Smooth muscle cell (in vitro differentiated cells): ENCODE data around the gene ILKAP. TPM values are rescaled to one million over a fixed set of nuclear protein-coding genes. Genes with fewer than 3 reads are reported as not detected.

Source experiments
- DNase-seq: peaks from one replicate; lab custom pipeline; 2025; ENCODE audit not compliant: unreplicated experiment; lab: John Stamatoyannopoulos, UW
- H2AFZ ChIP-seq: fragments of 200-600 bp; sonication (generic); 2 replicates; pipeline ENCODE4 v1.6.0; 2016; ENCODE audit warnings: antibody characterized with exemption, low read depth, mild to moderate bottlenecking
- H3F3A ChIP-seq: fragments of 200-600 bp; sonication (generic); 2 replicates; pipeline ENCODE4 v1.6.0; 2017; ENCODE audit warnings: antibody characterized with exemption, low read depth
- H3K27ac ChIP-seq: fragments of 200-600 bp; sonication (generic); 2 replicates; pipeline ENCODE4 v1.5.1; 2016; ENCODE audit warnings: low read depth, mild to moderate bottlenecking
- H3K27me3 ChIP-seq: fragments of 200-600 bp; sonication (generic); 2 replicates; pipeline ENCODE4 v1.6.1; 2016; ENCODE audit warnings: low read depth, mild to moderate bottlenecking
- H3K36me3 ChIP-seq: fragments of 200-600 bp; sonication (generic); 2 replicates; pipeline ENCODE4 v1.5.1; 2016; ENCODE audit warnings: low read depth
- H3K4me1 ChIP-seq: fragments of 200-600 bp; sonication (generic); 2 replicates; pipeline ENCODE4 v1.5.1; 2016; ENCODE audit warnings: low read depth
- H3K4me2 ChIP-seq: fragments of 200-600 bp; sonication (generic); 2 replicates; pipeline ENCODE4 v1.6.0; 2016; ENCODE audit warnings: mild to moderate bottlenecking
- H3K4me3 ChIP-seq: fragments of 200-600 bp; sonication (generic); 2 replicates; pipeline ENCODE4 v1.5.1; 2016; ENCODE audit warnings: mild to moderate bottlenecking
- H3K79me2 ChIP-seq: fragments of 200-600 bp; sonication (generic); 2 replicates; pipeline ENCODE4 v1.6.0; 2016; ENCODE audit warnings: low read depth, mild to moderate bottlenecking
- H3K9ac ChIP-seq: fragments of 200-600 bp; sonication (generic); 2 replicates; pipeline ENCODE4 v1.6.0; 2016; ENCODE audit warnings: low read depth
- H3K9me3 ChIP-seq: fragments of 200-600 bp; sonication (generic); replicated peaks from 2 replicates; pipeline ENCODE4 v1.5.1; 2016; ENCODE audit warnings: low read depth
- H4K20me1 ChIP-seq: fragments of 200-600 bp; sonication (generic); 2 replicates; pipeline ENCODE4 v1.6.0; 2016; ENCODE audit warnings: low read depth
- WGBS: methylation state at CpG from one replicate; pipeline ENCODE4 v1.1.7; 2016; ENCODE audit warnings: low lambda C conversion rate; 5-methylcytosine and 5-hydroxymethylcytosine counted together
- polyA plus RNA-seq: library from polyadenylated mRNA; unstranded; fragments of >200 nt; fragmentation: Nextera tagmentation; extraction: Ambion mirVana; gene quantifications from 2 replicates; pipeline ENCODE4 v1.2.1, GENCODE V29; 2016
- total RNA-seq: library from RNA; depleted of rRNA; stranded (reverse); fragments of >200 nt; gene quantifications from 2 replicates; pipeline ENCODE4 v1.2.3, GENCODE V29; 2014
- TF ChIP-seq, protein P1 (sequence below): fragments of 200-600 bp; sonication (generic); IDR thresholded peaks from 2 replicates; pipeline ENCODE4 v1.5.1; 2017; ENCODE audit warnings: borderline replicate concordance, mild to moderate bottlenecking, antibody characterized with exemption; ENCODE audit not compliant: insufficient read depth, poor library complexity, severe bottlenecking

ILKAP gene
- total and polyA plus RNA-seq, 2 experiments from 2014 or later = 12.0 to 21.9 TPM

DNA sequence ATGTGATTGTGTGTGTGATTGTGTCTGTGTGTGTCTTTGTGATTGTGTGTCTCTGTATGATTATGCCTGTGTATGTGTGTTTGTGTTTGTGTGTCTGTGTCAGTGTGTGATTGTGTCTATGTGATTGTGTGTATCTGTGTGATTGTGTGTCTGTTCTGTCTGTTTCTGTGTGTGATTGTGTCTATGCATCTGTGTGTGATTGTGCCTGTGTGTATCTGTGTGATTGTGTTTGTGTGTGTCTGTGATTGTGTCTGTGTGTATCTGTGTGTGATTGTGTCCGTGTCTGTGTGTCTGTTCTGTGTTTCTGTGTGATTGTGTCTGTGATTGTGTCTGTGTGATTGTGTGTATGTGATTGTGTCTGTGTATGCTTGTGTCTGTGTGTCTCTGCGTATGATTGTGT, 77.2 kb downstream of the ILKAP start:
- H3K4me1 ChIP-seq = no peaks in the 10 kb centered on the region
- TF ChIP-seq, protein P1, sequence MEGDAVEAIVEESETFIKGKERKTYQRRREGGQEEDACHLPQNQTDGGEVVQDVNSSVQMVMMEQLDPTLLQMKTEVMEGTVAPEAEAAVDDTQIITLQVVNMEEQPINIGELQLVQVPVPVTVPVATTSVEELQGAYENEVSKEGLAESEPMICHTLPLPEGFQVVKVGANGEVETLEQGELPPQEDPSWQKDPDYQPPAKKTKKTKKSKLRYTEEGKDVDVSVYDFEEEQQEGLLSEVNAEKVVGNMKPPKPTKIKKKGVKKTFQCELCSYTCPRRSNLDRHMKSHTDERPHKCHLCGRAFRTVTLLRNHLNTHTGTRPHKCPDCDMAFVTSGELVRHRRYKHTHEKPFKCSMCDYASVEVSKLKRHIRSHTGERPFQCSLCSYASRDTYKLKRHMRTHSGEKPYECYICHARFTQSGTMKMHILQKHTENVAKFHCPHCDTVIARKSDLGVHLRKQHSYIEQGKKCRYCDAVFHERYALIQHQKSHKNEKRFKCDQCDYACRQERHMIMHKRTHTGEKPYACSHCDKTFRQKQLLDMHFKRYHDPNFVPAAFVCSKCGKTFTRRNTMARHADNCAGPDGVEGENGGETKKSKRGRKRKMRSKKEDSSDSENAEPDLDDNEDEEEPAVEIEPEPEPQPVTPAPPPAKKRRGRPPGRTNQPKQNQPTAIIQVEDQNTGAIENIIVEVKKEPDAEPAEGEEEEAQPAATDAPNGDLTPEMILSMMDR = no peak
- no peaks in the 10 kb centered on the region for H3F3A ChIP-seq
- no peaks in the 10 kb centered on the region for H3K79me2 ChIP-seq
- no peaks in the 10 kb centered on the region for H4K20me1 ChIP-seq
- no peaks in the 10 kb centered on the region for H3K9me3 ChIP-seq
- no peaks in the 10 kb centered on the region for H3K36me3 ChIP-seq
- DNase-seq = no peak
- H3K9ac ChIP-seq = no peak overlapping the region
- no peaks in the 10 kb centered on the region for H3K27me3 ChIP-seq
- H2AFZ ChIP-seq = no peak overlapping the region
- no peak overlapping the region for H3K4me2 ChIP-seq
- no peak overlapping the region for H3K27ac ChIP-seq
- 97% methylated on average over 2 of the region's 2 CpGs for WGBS
- H3K4me3 ChIP-seq = no peak overlapping the region

DNA sequence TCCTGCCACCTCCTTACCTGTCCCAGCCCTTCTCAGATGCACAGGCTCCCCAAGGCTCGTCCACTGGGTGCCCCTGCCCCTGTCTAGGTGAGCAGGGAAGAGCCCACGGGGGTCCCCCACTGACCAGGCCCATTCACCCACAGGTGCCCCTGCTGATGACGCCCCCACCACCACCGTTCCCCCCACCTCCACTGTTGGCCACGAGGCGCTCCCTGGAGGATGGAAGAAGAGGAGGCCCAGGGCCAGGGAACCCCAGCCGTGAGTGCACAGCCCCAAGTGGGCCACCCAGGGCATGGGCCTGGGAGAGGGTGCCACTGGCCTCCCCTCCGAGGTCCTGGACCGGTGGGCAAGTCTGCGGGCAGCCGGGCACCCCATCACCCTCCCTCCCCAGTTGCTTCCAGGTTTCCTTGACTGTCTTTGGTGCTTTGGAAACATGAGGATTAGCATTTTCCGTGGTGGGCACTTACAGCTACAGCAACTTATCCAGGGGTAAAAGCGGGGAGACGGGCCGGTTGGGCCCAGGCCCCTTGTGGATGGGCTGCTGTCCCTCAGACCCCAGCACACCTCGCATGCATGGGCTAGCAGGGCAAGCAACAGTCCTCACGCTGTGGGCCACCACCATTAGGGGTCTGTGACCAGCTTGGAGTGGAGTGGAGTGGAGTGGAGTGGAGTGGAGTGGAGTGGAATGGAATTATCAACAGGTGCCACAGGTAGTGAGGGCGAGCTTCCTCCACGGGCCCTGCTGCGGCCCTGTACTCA, 78.2 kb downstream of the ILKAP start:
- Histone ChIP-seq H3K27ac (no peak overlapping the region), H3K79me2 (no peaks in the 10 kb centered on the region), H3F3A (no peaks in the 10 kb centered on the region), H3K4me3 (no peak overlapping the region), H3K9me3 (no peaks in the 10 kb centered on the region), H3K9ac (no peak overlapping the region), H3K4me2 (no peak overlapping the region), H2AFZ (no peak overlapping the region), H3K4me1 (no peaks in the 10 kb centered on the region), H3K36me3 (no peaks in the 10 kb centered on the region), H3K27me3 (peaks cover 3% of the 10 kb centered on the region), H4K20me1 (no peaks in the 10 kb centered on the region)
- DNase-seq = no peak
- TF ChIP-seq, protein P1 = no peak
- 93% methylated on average over 19 of the region's 20 CpGs for WGBS

DNA sequence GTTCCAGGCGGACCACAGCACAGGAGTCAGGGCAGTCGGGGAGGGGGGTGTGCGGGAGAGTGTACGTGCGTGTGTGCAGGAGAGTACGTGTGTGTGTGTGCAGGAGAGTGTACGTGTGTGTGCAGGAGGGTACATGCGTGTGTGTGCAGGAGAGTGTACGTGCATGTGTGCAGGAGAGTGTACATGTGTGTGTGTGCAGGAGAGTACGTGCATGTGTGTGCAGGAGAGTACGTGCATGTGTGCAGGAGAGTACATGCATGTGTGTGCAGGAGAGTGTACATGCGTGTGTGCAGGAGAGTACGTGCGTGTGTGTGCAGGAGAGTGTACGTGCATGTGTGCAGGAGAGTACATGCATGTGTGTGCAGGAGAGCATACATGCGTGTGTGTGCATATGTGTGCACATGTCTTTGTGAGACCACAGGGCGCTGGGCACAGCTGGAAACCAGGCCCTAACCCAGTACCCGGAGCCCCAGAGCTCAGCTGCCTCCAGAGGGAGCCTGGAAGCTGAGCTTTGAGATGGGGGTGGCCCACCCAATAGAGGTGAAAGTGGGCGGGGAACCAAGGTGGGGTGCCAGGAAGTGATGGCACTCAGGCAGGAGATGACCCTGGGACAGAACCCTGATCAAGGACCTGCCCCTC, 78.9 kb downstream of the ILKAP start:
- Histone ChIP-seq H3K9me3 (no peaks in the 10 kb centered on the region), H3K27ac (no peak overlapping the region), H3K4me3 (no peak overlapping the region), H3K9ac (no peak overlapping the region), H3K36me3 (no peaks in the 10 kb centered on the region), H3K27me3 (peaks cover 10% of the 10 kb centered on the region), H2AFZ (no peak overlapping the region), H3K4me2 (no peak overlapping the region), H3F3A (no peaks in the 10 kb centered on the region), H4K20me1 (no peaks in the 10 kb centered on the region), H3K79me2 (no peaks in the 10 kb centered on the region), H3K4me1 (no peaks in the 10 kb centered on the region)
- DNase-seq = no peak
- TF ChIP-seq, protein P1 = no peak
- 95% methylated on average over 19 of the region's 19 CpGs for WGBS

DNA sequence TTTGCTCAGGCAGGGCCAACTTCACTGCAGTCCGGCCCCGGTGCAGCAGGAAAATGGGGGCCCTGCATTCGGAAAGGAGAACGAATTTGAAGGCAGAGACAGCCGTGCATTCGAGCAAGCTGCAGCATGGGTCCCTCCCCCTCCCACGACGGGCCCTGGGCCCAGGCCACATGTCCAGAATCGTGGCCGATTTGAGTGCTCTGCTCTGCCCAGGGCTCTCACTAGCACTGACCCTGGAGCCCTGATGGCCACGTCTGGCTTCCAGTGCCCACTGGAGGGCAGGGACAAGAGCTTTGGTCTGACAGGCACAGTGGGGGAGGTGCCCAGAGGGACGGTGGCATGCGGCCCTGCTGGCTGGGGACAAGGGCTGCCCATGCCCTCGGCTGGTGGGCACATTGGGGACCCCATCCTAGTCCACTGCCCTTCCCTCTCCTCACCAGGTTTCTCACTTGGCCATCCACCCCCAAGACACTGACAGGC, 79.5 kb downstream of the ILKAP start:
- H2AFZ ChIP-seq = no peak overlapping the region
- no peaks in the 10 kb centered on the region for H3K4me1 ChIP-seq
- H3K9me3 ChIP-seq = no peaks in the 10 kb centered on the region
- no peak overlapping the region for H3K27ac ChIP-seq
- H3K36me3 ChIP-seq = no peaks in the 10 kb centered on the region
- H3K79me2 ChIP-seq = no peaks in the 10 kb centered on the region
- no peak overlapping the region for H3K4me2 ChIP-seq
- H3K4me3 ChIP-seq = no peak overlapping the region
- peaks cover 11% of the 10 kb centered on the region for H3K27me3 ChIP-seq
- TF ChIP-seq, protein P1 = no peak
- DNase-seq = no peak
- H4K20me1 ChIP-seq = no peaks in the 10 kb centered on the region
- H3K9ac ChIP-seq = no peak overlapping the region
- 82% methylated on average over 14 of the region's 14 CpGs for WGBS
- H3F3A ChIP-seq = no peaks in the 10 kb centered on the region
